ENCODE results near the gene ZNF668. TPM values are rescaled to one million over a fixed set of nuclear protein-coding genes. Genes with fewer than 3 reads are reported as not detected.
A peak's percentile ranks its signal among the peaks of the same experiment; 100 is the strongest.

ZNF668 gene
- total RNA-seq, 1 donor from 2014 or later: 8.2 TPM

DNA sequence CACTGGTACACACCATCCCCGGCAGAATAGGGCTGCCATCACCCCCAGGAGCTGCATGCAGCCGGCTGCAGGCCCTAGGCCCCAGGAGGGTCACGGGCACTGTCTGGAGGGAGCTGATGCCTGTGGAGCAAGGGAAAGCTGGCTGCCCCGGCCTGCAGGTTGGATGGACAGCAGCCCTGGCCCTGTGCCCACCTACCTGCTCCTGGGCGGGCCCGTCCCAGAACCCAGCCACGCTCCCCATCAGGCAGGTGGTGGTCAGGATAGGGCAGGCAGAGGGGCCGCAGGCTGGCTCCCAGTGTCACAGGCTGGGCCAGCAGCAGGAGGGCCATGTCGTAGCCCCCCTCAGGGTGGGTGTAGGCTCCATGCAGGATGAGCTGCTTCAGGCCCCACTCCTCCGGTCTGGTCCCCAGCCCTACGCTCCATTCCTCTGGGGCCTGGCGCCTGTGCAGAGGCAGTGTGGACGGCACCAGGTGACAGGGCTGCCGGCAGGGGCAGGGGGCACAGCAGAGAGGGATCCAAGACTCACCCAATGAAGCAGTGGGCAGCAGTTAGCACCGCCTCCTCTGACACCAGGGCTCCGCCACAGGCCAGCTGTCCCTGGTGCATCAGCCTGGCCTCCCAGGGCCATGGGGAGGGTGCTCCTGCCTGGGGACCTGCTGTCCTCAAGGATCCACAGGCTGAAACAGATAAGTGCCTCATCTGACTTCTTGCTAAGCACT, 10.7 kb upstream of the ZNF668 start:
- Histone ChIP-seq H3K27ac (no peak overlapping the region), H3K4me3 (no peak overlapping the region), H3K4me1 (no peaks in the 10 kb centered on the region), H3K27me3 (ENCODE audit: low read depth) (no peaks in the 10 kb centered on the region), H3K9me3 (no peaks in the 10 kb centered on the region), H3K36me3 (peaks cover 71% of the 10 kb centered on the region)
- intact Hi-C loops (cut with DNase I): no loop called here
- DNase-seq (no peak), ATAC-seq (no peak)
- TF ChIP-seq, protein P1, sequence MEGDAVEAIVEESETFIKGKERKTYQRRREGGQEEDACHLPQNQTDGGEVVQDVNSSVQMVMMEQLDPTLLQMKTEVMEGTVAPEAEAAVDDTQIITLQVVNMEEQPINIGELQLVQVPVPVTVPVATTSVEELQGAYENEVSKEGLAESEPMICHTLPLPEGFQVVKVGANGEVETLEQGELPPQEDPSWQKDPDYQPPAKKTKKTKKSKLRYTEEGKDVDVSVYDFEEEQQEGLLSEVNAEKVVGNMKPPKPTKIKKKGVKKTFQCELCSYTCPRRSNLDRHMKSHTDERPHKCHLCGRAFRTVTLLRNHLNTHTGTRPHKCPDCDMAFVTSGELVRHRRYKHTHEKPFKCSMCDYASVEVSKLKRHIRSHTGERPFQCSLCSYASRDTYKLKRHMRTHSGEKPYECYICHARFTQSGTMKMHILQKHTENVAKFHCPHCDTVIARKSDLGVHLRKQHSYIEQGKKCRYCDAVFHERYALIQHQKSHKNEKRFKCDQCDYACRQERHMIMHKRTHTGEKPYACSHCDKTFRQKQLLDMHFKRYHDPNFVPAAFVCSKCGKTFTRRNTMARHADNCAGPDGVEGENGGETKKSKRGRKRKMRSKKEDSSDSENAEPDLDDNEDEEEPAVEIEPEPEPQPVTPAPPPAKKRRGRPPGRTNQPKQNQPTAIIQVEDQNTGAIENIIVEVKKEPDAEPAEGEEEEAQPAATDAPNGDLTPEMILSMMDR (IDR thresholded peaks at IDR 0.05): no peak

DNA sequence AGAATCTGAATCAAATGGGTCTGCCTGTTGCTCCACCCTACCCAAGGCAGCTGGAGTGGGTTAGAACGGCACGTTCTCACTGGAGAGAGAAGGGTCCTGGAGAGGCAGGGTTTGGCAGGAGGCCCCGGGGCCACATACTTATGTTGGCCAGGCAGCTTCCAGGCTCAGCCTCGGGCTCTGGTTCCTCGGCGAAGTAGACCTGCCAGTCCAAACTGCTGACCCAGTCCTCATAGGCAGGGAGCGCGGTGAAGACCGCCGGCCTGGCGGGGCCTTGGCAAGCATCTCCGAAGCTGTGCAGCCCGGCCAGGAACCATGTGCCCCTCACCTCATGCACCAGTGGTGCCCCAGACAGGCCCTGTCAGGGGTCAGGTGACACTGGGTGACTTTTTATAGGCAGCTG, 9.9 kb upstream of the ZNF668 start:
- no peaks in the 10 kb centered on the region for H3K9me3 ChIP-seq
- no peak overlapping the region for H3K4me3 ChIP-seq
- ATAC-seq (peak; percentile 52 to 57), DNase-seq (no peak)
- peaks cover 72% of the 10 kb centered on the region for H3K36me3 ChIP-seq
- TF ChIP-seq, protein P1 (IDR thresholded peaks at IDR 0.05): no peak
- intact Hi-C loops (cut with DNase I): no loop called here
- no peak overlapping the region for H3K27ac ChIP-seq
- no peaks in the 10 kb centered on the region for H3K4me1 ChIP-seq
- no peaks in the 10 kb centered on the region for H3K27me3 ChIP-seq (ENCODE audit: low read depth)

DNA sequence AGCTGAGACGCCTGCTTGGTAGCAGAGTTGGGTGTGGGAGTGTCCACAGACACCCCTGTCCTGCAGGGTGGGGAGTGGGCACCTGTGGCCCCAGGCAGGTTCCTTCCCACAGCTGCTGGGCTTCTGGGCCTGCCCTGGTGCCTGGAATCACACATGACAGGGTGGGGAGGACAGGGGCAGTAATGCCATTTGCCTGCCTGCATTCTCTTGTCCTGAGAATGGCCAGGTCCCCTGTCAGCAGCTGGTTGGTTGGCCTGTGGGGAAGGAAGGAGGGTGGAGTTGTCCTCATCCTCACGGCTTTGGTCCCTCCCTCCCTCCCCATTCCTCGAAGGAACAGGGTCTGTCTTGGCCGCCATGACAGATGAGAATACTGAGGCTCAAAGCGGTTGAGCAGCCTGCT, 9.5 kb upstream of the ZNF668 start:
- Histone ChIP-seq H3K27me3 (ENCODE audit: low read depth) (no peaks in the 10 kb centered on the region), H3K4me1 (no peaks in the 10 kb centered on the region), H3K36me3 (peaks cover 72% of the 10 kb centered on the region), H3K27ac (no peak overlapping the region), H3K4me3 (no peak overlapping the region), H3K9me3 (no peaks in the 10 kb centered on the region)
- intact Hi-C loops (cut with DNase I): no loop called here
- no peak for DNase-seq
- TF ChIP-seq, protein P1 (IDR thresholded peaks at IDR 0.05): no peak
- ATAC-seq: peak in 1 of 2 donors; percentile 10

DNA sequence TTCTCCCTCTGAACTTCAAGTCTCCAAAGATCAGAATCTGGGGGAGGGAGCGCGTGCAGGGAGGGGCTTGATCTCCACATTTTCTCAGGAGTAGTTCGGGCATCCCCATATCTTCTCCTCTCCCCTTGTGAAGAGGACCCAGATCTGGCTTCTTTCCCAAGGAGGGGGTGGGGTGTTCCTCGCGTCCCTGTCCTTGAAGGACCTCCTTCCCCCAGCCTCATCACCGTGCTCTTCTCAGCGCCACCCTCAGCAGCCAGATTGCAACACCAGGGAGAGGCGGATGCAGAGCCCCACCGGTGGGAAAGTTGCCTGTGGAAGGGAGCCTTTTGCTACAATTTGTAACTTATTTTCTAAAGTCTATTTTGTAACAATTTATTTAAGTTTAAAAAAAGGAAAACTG, 9.0 kb upstream of the ZNF668 start:
- Histone ChIP-seq H3K4me1 (no peaks in the 10 kb centered on the region), H3K4me3 (no peak overlapping the region), H3K9me3 (no peaks in the 10 kb centered on the region), H3K36me3 (peaks cover 75% of the 10 kb centered on the region), H3K27ac (no peak overlapping the region), H3K27me3 (ENCODE audit: low read depth) (no peaks in the 10 kb centered on the region)
- DNase-seq: no peak
- ATAC-seq: no peak
- intact Hi-C loops (cut with DNase I): no loop called here
- TF ChIP-seq, protein P1 (IDR thresholded peaks at IDR 0.05): no peak

DNA sequence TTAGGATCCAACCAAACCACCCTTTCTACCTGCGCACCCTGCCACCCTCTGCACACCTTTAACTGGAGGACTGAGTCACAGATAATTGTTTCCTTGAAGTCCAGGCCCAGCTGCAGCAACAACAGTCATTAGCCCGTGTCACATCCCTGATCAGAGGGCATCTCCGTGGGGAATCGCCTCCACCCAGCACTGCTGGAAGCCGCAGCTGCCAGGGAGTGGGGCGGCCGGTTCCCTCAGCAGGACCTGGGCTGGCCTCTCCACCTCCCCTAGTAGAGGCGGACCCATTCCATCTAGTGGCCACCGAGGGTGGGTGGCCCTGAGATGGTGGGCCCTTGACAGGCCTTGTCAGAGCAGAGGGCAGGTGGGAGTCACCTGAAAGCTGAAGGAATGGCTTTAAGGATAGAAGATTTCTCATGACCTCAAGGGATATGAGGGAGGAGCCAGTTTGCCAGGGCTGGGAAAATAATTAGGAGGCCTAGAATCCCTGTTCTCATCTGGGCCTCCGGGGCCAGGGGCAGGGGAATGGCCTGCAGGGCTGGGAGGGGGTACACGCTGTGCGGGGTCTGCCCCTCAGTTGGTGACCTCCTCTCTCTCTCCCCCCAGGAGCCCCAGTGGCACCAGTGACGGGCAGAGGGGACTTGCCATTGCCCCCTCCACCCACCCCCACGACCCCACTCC, 8.5 kb upstream of the ZNF668 start:
- Histone ChIP-seq H3K4me3 (no peak overlapping the region), H3K4me1 (no peaks in the 10 kb centered on the region), H3K27me3 (ENCODE audit: low read depth) (no peaks in the 10 kb centered on the region), H3K36me3 (peaks cover 81% of the 10 kb centered on the region), H3K9me3 (no peaks in the 10 kb centered on the region), H3K27ac (no peak overlapping the region)
- intact Hi-C loops (cut with DNase I): no loop called here
- TF ChIP-seq, protein P1 (IDR thresholded peaks at IDR 0.05): no peak
- DNase-seq: no peak
- no peak for ATAC-seq
